CD4-positive, alpha-beta T cell treated with Interleukin-4 for 1 hour (primary cell): ENCODE measurements around the gene RALGPS2.

Source experiments
- DNase-seq, 2 donors: peaks; one replicate each; pipeline ENCODE4 v3.0.0-alpha.2; 2020 to 2022

Gene RALGPS2

GRCh38 chr1:178724728-178725465, at the start of gene RALGPS2:
Gene RALGPS2, plus strand, starts transcription at chr1:178725244. Its CDS starts 51,521 bp downstream, at chr1:178776765.
- DNase-seq = peak; percentile 64 to 73

GRCh38 chr1:178679237-178679636, 45.8 kb upstream of the RALGPS2 start:
- no peak for DNase-seq

DNA sequence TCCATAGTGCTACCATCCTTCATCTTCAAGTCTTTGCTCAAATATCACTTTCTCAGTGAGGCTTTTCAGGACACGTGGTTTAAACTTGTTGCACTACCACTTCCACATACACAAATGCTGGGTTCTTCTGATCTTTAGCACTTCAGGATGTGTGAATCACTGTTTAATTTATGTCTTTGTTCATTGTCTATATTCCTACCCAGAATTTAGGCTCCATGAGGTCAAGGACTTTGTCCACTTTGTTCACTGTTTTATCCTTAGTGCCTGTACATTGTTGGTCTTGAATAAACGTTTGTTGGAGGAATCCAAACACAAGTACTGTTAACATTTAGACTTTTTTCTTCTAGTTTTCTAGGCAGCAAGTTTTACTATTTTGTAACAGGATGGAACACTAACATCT, 42.6 kb upstream of the RALGPS2 start:
- DNase-seq = no peak

- DNase-seq = no peak
These were observed 42.2 kb upstream of the RALGPS2 start for GRCh38 chr1:178682886-178683285.

- no peak for DNase-seq
These were observed 41.8 kb upstream of the RALGPS2 start for GRCh38 chr1:178683291-178683690.

GRCh38 chr1:178684111-178684510, 40.9 kb upstream of the RALGPS2 start:
- no peak for DNase-seq

- DNase-seq = no peak
These were observed 40.5 kb upstream of the RALGPS2 start for GRCh38 chr1:178684542-178685000.

DNA sequence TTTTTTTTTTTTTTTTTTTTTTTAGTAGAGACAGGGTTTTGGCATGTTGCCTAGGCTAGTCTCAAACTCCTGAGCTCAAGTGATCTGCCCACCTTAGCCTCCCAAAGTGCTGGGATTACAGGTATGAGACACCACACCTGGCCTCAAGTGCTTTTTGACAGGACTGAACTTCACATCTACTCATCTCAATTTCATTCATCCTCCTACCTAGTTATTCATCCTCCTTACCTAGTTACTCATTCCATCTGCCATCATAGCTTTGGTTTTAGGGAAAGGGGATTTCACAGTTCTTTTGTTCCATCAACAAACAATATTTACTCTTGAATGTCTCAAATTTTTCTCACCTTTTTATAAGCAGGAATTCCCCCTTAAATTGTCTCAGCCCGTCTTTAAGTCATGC, 38.6 kb upstream of the RALGPS2 start:
- DNase-seq = no peak

DNA sequence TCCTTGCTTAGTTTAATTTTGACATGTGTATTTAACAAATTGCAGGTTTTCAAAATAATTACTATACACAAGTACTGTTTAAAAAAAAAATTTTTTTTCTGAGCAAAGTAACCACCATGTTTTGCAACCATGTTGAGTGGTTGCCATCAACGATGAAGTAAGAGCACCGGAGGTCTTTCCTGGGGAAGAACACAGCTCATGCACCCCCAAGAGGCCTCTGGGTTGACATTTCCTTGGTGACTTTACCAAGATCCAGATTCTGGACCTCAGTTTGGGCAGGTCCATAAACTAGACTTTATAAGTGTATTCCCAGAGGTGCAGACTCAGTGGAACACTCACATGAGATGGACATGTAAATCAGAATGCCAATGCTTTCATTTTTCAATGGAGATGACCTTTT, 36.8 kb upstream of the RALGPS2 start:
- no peak for DNase-seq

DNA sequence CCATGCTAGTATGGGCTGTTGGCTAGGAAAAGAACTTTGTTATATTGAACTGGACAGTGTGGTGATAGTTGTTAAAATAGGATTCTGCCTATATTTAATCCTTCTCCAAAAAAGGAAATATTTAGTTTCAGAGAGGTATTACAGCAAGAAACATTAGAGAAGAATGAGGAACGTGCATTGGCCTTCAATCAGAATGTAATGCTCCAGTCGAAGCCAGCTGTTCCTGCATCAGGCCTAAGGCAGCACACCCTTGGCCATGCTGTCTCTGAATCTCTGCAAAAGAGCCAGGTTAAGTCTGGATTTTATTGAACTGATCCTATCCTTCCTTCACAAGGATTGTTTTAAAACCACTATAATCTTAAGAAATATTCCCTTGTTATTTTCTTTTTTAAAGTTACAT, 35.3 kb upstream of the RALGPS2 start:
- no peak for DNase-seq

DNA sequence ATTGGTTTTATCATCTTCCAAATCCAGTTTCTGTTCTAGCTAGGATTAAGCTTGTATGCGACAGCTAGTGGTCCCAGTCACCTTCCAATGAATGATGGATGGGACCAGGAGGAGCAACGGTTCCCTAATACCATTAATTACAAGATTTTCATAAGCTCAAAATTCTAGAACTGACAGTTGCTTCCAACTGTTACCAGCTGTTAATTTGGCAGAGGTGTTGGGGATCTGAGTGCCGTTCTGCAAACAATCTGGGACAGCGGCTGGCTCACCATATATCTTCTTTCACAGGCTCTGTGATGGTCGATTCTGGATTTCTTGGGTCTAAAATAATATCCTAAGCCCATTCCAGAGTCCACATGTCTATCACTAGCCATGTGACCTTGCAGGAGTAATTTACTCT, 34.5 kb upstream of the RALGPS2 start:
- no peak for DNase-seq

- DNase-seq = no peak
These were observed 32.3 kb upstream of the RALGPS2 start for GRCh38 chr1:178692564-178693327.

DNA sequence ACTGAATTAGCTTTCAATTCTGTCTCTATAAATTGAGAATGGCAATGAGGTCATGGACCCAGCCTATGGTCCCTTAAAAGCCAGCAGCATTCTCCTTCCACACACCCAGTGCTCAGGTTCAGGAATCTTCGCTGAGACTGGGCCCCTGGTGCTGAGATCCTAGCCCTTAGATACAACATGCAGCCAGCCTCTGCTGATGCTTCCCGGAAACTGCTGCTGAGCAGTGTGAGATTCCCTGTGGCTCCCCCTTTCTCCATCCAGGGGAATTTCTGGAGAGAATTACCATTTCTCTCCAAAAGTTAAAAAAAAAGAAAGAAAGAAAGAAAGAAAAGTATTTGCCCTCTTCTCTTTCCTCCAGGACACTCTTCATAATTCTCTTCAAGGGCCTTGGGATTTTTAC, 31.7 kb upstream of the RALGPS2 start:
- DNase-seq = no peak

DNA sequence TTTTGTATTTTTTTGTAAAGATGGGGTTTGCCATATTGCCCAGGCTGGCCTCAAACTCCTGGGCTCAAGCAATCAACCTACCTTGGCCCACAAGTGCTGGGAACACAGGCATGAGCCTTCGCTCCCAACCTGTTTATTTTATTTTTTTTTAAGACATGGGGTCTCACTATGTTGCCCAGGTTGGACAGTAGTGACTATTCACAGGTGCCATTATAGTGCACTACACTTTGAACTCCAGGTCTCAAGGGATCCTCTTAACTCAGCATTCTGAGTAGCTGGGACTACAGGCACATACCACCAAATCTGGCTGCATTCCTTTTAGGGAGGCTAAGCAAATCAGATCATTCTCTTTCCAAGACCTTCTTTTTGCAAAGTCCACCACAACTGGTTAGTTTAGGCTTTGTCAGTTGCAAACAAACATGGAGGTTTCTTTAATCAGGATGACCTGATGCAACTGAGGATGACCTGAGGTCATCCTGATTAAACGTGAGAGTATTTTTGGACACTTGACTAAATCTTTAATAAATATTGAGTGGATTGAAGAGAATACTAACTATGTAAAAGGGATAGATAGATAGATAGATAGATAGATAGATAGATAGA, 30.0 kb upstream of the RALGPS2 start:
- no peak for DNase-seq

DNA sequence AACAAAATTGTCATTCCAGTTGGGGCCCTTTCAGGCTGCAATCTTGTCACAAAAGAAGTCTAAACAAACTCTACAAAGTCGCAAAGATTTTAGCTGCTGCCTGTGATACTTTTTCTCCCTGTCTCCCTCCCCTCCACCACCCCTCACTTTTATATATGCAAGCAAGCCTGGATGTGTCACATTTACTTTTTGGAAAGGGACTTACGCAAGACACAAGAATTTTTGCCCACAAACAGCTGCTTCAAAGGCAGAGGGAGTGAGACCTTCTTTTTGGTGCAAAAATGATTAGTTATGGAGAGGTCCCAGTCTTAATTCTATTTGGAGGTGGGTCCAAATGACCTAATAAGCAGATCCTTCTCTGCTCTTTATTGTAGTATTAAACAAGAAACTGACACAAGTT, 22.9 kb upstream of the RALGPS2 start:
- no peak for DNase-seq

- no peak for DNase-seq
These were observed 20.2 kb upstream of the RALGPS2 start for GRCh38 chr1:178704833-178705232.

DNA sequence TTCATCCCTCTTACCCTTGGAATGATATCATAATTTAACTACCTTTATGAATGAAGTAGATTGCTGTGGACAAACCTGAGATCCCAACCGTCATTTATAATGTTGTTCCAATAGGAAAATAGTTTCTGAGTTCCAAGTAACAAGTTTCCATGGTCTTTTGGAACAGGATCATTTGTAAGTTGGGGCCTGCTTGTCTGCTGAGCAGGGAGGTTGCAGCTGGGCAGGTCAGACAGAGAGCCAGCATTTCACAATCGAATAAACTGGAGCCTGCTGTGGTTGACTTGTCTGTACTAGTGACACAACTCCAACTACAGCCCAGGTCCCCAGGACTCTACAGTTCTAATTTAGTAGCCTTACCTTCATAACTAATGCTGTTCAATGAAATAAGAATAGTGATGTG, 18.6 kb upstream of the RALGPS2 start:
- no peak for DNase-seq

GRCh38 chr1:178713259-178713658, 11.8 kb upstream of the RALGPS2 start:
- DNase-seq = no peak

GRCh38 chr1:178714453-178714852, 10.6 kb upstream of the RALGPS2 start:
- no peak for DNase-seq

- DNase-seq = no peak
These were observed 8.9 kb upstream of the RALGPS2 start for GRCh38 chr1:178716111-178716510.

GRCh38 chr1:178718520-178718919, 6.5 kb upstream of the RALGPS2 start:
- DNase-seq = no peak

- DNase-seq = no peak
These were observed 1.5 kb upstream of the RALGPS2 start for GRCh38 chr1:178723546-178723945.

DNA sequence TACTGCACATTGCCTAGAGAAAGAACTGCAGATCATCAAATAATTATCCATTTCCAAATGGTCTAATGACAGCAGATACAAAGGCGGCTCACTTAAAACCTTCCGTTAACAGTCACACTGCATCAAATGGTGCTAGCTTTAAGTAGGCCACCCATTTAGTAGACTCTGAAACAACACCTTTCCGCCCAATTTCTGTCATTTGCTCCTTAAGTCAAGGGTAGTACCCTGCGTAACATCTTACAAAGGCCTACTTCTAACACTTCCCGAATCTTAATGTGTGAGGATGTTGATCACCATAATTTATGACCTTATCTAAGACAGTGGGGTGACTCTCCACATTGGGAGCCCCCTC, 692 bp upstream of the RALGPS2 start:
- DNase-seq = no peak

GRCh38 chr1:178725466-178726086, 532 bp downstream of the RALGPS2 start:
- peak in 1 of 2 donors; percentile 5 for DNase-seq
